ENCODE measurements around the gene IWS1.

DNA sequence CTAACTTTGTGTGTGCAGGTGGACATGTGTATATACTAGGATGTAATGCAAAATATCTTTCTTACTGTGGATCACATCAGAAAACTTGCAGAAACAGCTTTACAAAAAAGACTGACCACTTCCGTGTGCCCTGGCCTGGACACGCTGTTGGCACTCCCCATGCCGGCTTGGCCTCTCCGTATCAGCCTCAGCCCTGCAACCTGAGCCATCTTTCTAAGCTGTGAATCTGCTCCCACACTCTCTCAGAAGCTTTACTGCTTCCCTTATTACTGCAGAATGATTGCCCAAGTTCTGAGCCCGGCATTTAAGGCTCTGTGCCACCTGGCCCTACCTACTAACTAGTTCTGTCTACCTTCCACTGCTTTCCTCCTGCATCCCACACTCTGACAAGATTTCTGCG lies 47.0 kb upstream of the IWS1 start:
- TF ChIP-seq EZH2 (IDR thresholded peaks at IDR 0.05; ENCODE audit: insufficient read depth, poor library complexity, severe bottlenecking) (no peak), EZH2phosphoT487 (IDR thresholded peaks at IDR 0.05; ENCODE audit: insufficient read depth, low read depth) (no peak)
